Hepatocyte (in vitro differentiated cells): ENCODE results near the gene PRDM16. TPM values are rescaled to one million over a fixed set of nuclear protein-coding genes. Genes with fewer than 3 reads are reported as not detected.

Source experiments
- DNase-seq: peaks from one replicate; pipeline ENCODE4 v3.0.0-alpha.2; 2016; ENCODE audit warnings: low spot score
- H2AFZ ChIP-seq: fragments of 200-600 bp; sonication (generic); 2 replicates; pipeline ENCODE4 v1.6.0; 2016; ENCODE audit warnings: antibody characterized with exemption, mild to moderate bottlenecking
- H3K27ac ChIP-seq: fragments of 200-600 bp; sonication (generic); 2 replicates; pipeline ENCODE4 v1.5.1; 2016; ENCODE audit warnings: mild to moderate bottlenecking
- H3K27me3 ChIP-seq: fragments of 200-600 bp; sonication (generic); 2 replicates; pipeline ENCODE4 v1.6.1; 2016
- H3K36me3 ChIP-seq: fragments of 200-600 bp; sonication (generic); replicated peaks from 2 replicates; pipeline ENCODE4 v1.5.1; 2016; ENCODE audit warnings: low read depth; ENCODE audit not compliant: insufficient read depth
- H3K4me1 ChIP-seq: fragments of 200-600 bp; sonication (generic); 2 replicates; pipeline ENCODE4 v1.5.1; 2016; ENCODE audit warnings: mild to moderate bottlenecking, moderate library complexity; ENCODE audit not compliant: insufficient read depth
- H3K4me2 ChIP-seq: fragments of 200-600 bp; sonication (generic); 2 replicates; pipeline ENCODE4 v1.6.0; 2016
- H3K4me3 ChIP-seq: fragments of 200-600 bp; sonication (generic); 2 replicates; pipeline ENCODE4 v1.5.1; 2016; ENCODE audit warnings: mild to moderate bottlenecking
- H3K79me2 ChIP-seq: fragments of 200-600 bp; sonication (generic); 2 replicates; pipeline ENCODE4 v1.6.0; 2017; ENCODE audit warnings: mild to moderate bottlenecking
- H3K9me2 ChIP-seq: fragments of 200-600 bp; sonication (generic); replicated peaks from 2 replicates; pipeline ENCODE4 v1.6.0; 2017; ENCODE audit warnings: mild to moderate bottlenecking; ENCODE audit not compliant: insufficient read depth
- H3K9me3 ChIP-seq: fragments of 200-600 bp; sonication (generic); 2 replicates; pipeline ENCODE4 v1.5.1; 2016; ENCODE audit warnings: low read depth, mild to moderate bottlenecking
- H4K20me1 ChIP-seq: fragments of 200-600 bp; sonication (generic); 2 replicates; pipeline ENCODE4 v1.6.0; 2016; ENCODE audit warnings: mild to moderate bottlenecking; ENCODE audit not compliant: insufficient read depth, poor library complexity, severe bottlenecking
- CTCF ChIP-seq: fragments of 200-600 bp; sonication (generic); IDR thresholded peaks from 2 replicates; pipeline ENCODE4 v1.5.1; 2016; ENCODE audit warnings: antibody characterized with exemption, mild to moderate bottlenecking; ENCODE audit not compliant: poor library complexity
- EZH2 ChIP-seq: fragments of 200-600 bp; sonication (generic); IDR thresholded peaks from 2 replicates; pipeline ENCODE4 v1.6.1; 2016; ENCODE audit warnings: antibody characterized with exemption, mild to moderate bottlenecking, borderline replicate concordance
- EZH2phosphoT487 ChIP-seq: fragments of 200-600 bp; sonication (generic); IDR thresholded peaks from one replicate; pipeline ENCODE4 v1.6.1; 2018; ENCODE audit warnings: antibody characterized with exemption, mild to moderate bottlenecking, low read depth, moderate library complexity; ENCODE audit not compliant: unreplicated experiment, severe bottlenecking
- WGBS: methylation state at CpG from one replicate; pipeline ENCODE4 v1.1.6; 2016; ENCODE audit warnings: low lambda C conversion rate; ENCODE audit errors: missing lambda C conversion rate; 5-methylcytosine and 5-hydroxymethylcytosine counted together
- polyA plus RNA-seq: library from polyadenylated mRNA; unstranded; fragments of >200 nt; fragmentation: Nextera tagmentation; extraction: Ambion mirVana; gene quantifications from 2 replicates; pipeline ENCODE4 v1.2.1, GENCODE V29; 2016
- total RNA-seq: library from RNA; depleted of rRNA; stranded (reverse); fragments of >200 nt; gene quantifications from 2 replicates; pipeline ENCODE4 v1.2.3, GENCODE V29; 2014

Gene PRDM16
- total and polyA plus RNA-seq, 2 experiments from 2014 or later: 8.1 to 9.9 TPM

GRCh38 chr1:3215198-3216014, 146.4 kb downstream of the PRDM16 start:
- Histone ChIP-seq H3K9me2 (no peaks in the 10 kb centered on the region), H3K4me1 (peaks cover 32% of the 10 kb centered on the region), H3K9me3 (no peaks in the 10 kb centered on the region), H2AFZ (no peak overlapping the region), H3K4me2 (no peak overlapping the region), H3K79me2 (no peaks in the 10 kb centered on the region), H4K20me1 (no peaks in the 10 kb centered on the region), H3K27me3 (no peaks in the 10 kb centered on the region), H3K4me3 (no peak overlapping the region), H3K36me3 (no peaks in the 10 kb centered on the region), H3K27ac (no peak overlapping the region)
- DNase-seq: no peak
- WGBS: 90% methylated on average over 21 of the region's 27 CpGs
- TF ChIP-seq EZH2: no peak
- no peak for TF ChIP-seq EZH2phosphoT487
- no peak for TF ChIP-seq CTCF

DNA sequence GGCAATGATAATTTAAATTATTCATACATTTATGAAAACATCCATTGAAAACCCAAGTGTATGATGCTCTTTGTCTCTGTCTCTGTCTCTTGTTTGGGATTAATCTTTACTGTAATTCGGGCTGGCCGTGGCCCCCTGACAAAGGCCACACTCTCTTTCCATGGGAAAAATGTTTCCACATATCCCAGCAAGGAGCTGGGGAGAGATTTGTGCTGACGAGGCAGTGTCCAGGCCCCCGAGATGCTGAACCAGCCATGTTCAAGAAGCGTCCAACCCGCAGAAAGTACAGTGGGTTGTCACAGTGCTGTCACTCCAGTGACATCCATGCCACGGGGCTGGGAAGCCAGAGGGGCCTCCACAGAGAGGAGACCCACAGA, 147.0 kb downstream of the PRDM16 start:
- Histone ChIP-seq H3K9me2 (no peaks in the 10 kb centered on the region), H3K79me2 (no peaks in the 10 kb centered on the region), H2AFZ (no peak overlapping the region), H3K4me1 (peaks cover 37% of the 10 kb centered on the region), H4K20me1 (no peaks in the 10 kb centered on the region), H3K36me3 (no peaks in the 10 kb centered on the region), H3K9me3 (no peaks in the 10 kb centered on the region), H3K4me2 (no peak overlapping the region), H3K27me3 (no peaks in the 10 kb centered on the region), H3K27ac (no peak overlapping the region), H3K4me3 (no peak overlapping the region)
- DNase-seq: no peak
- no peak for TF ChIP-seq EZH2phosphoT487
- TF ChIP-seq CTCF: no peak
- TF ChIP-seq EZH2: no peak
- 91% methylated on average over 7 of the region's 7 CpGs for WGBS

DNA sequence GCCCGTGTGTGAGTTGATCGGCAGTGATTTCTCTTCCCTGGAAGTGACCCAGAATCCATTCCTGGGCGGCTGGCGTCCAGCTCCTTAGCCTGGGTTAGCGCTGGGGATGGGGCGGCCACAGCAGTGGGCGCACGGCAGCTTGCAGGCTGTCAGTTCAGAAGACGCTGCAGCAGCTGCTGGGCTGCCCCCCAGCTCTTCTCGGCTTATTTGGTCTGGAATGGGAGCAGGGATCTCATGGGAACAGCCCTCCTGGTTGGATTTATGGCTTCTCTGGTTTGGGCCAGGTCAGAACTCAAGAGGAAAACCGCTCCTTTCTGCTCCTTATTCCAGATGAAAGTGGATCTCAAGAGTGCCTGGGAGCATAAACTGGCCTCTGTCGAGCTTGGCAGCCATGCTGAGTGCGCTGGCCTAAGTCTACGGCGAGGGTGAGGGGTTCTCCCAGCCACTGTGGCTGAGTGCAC, 148.2 kb downstream of the PRDM16 start:
- no peaks in the 10 kb centered on the region for H3K9me2 ChIP-seq
- H3K79me2 ChIP-seq: no peaks in the 10 kb centered on the region
- H3K4me3 ChIP-seq: no peak overlapping the region
- H3K4me1 ChIP-seq: peaks cover 47% of the 10 kb centered on the region
- no peaks in the 10 kb centered on the region for H4K20me1 ChIP-seq
- DNase-seq: no peak
- no peak overlapping the region for H2AFZ ChIP-seq
- peak overlapping the region; percentile 37 for H3K4me2 ChIP-seq
- 88% methylated on average over 15 of the region's 15 CpGs for WGBS
- H3K36me3 ChIP-seq: no peaks in the 10 kb centered on the region
- H3K27ac ChIP-seq: peak overlapping the region; percentile 97
- no peaks in the 10 kb centered on the region for H3K27me3 ChIP-seq
- no peaks in the 10 kb centered on the region for H3K9me3 ChIP-seq
- TF ChIP-seq CTCF (no peak), EZH2 (no peak), EZH2phosphoT487 (no peak)
